Measurements from ENCODE around the gene ARHGEF19.
"Not testable (repeated sequence)": the region's sequence is repeated elsewhere in the genome, so short reads cannot be mapped to it uniquely, and the experiment has no call there.

Gene ARHGEF19

GRCh38 chr1:16167331-16168143 lies 44.9 kb downstream of the ARHGEF19 start:
- DNase-seq (ENCODE audit: low read depth in 2 of 2): peak; percentile 14 to 24

- no peak for DNase-seq (ENCODE audit: low read depth in 2 of 2)
These were observed 46.3 kb downstream of the ARHGEF19 start for GRCh38 chr1:16166117-16166516.

- DNase-seq (ENCODE audit: low read depth in 2 of 2): no peak
These were observed 46.9 kb downstream of the ARHGEF19 start for GRCh38 chr1:16165548-16165947.

GRCh38 chr1:16165073-16165364 lies 47.4 kb downstream of the ARHGEF19 start:
- no peak for DNase-seq (ENCODE audit: low read depth in 2 of 2)

GRCh38 chr1:16164213-16165072 lies 48.0 kb downstream of the ARHGEF19 start:
- DNase-seq (ENCODE audit: low read depth in 2 of 2): no peak

GRCh38 chr1:16163608-16164212 lies 48.7 kb downstream of the ARHGEF19 start:
- not testable (repeated sequence) for DNase-seq (ENCODE audit: low read depth in 2 of 2)

- DNase-seq (ENCODE audit: low read depth in 2 of 2): peak in 1 of 2 donors; percentile 29
These were observed 50.2 kb downstream of the ARHGEF19 start for GRCh38 chr1:16162163-16162822.

- no peak for DNase-seq (ENCODE audit: low read depth in 2 of 2)
These were observed 50.7 kb downstream of the ARHGEF19 start for GRCh38 chr1:16161717-16162116.

- no peak for DNase-seq (ENCODE audit: low read depth in 2 of 2)
These were observed 53.2 kb downstream of the ARHGEF19 start for GRCh38 chr1:16158993-16159831.

- DNase-seq (ENCODE audit: low read depth in 2 of 2): no peak
These were observed 54.4 kb downstream of the ARHGEF19 start for GRCh38 chr1:16158025-16158424.

GRCh38 chr1:16156848-16157495 lies 55.5 kb downstream of the ARHGEF19 start:
- DNase-seq (ENCODE audit: low read depth in 2 of 2): no peak

- DNase-seq (ENCODE audit: low read depth in 2 of 2): no peak
These were observed 56.7 kb downstream of the ARHGEF19 start, which contains the start of gene EPHA2 for GRCh38 chr1:16155537-16156410. Gene EPHA2 (minus strand): TSS chr1:16156069. CDS start chr1:16155932, 137 bp downstream.

GRCh38 chr1:16153999-16154673 lies 58.3 kb downstream of the ARHGEF19 start:
- DNase-seq (ENCODE audit: low read depth in 2 of 2): no peak

GRCh38 chr1:16153096-16153998 lies 59.1 kb downstream of the ARHGEF19 start:
- no peak for DNase-seq (ENCODE audit: low read depth in 2 of 2)

- DNase-seq (ENCODE audit: low read depth in 2 of 2): no peak
These were observed 59.9 kb downstream of the ARHGEF19 start for GRCh38 chr1:16152481-16153087.

- no peak for DNase-seq (ENCODE audit: low read depth in 2 of 2)
These were observed 60.5 kb downstream of the ARHGEF19 start for GRCh38 chr1:16151995-16152384.

GRCh38 chr1:16151196-16151994 lies 61.1 kb downstream of the ARHGEF19 start:
- no peak for DNase-seq (ENCODE audit: low read depth in 2 of 2)

Measured in stimulated activated CD8-positive, alpha-beta memory T cell treated with anti-CD3 and anti-CD28 coated beads, Interleukin-7, amount 100 ng/mL, for 1 hour (primary cell).